NT2/D1 (cell line): ENCODE measurements around the gene PLEKHG5.

Source experiments
- DNase-seq: peaks from one replicate; pipeline ENCODE4 v3.0.0-alpha.2; 2011; ENCODE audit warnings: low read depth, low spot score
- H3K27me3 ChIP-seq: 2 replicates; pipeline ENCODE4 v1.6.0; 2011; ENCODE audit warnings: mild to moderate bottlenecking; ENCODE audit not compliant: insufficient read length, insufficient read depth
- H3K36me3 ChIP-seq: 2 replicates; pipeline ENCODE4 v1.6.1; 2011; ENCODE audit warnings: mild to moderate bottlenecking, low read length, mixed read lengths; ENCODE audit not compliant: insufficient read depth, insufficient read length
- H3K4me1 ChIP-seq: 2 replicates; pipeline ENCODE4 v1.5.1; 2011; ENCODE audit not compliant: insufficient read depth, insufficient read length
- H3K4me3 ChIP-seq: 2 replicates; pipeline ENCODE4 v1.5.1; 2011; ENCODE audit warnings: low read depth; ENCODE audit not compliant: insufficient read length
- H3K9ac ChIP-seq: 2 replicates; pipeline ENCODE4 v1.6.0; 2011; ENCODE audit warnings: low read depth; ENCODE audit not compliant: insufficient read length
- H3K9me3 ChIP-seq: 2 replicates; pipeline ENCODE4 v1.5.1; 2011; ENCODE audit warnings: mild to moderate bottlenecking, low read length; ENCODE audit not compliant: insufficient read depth
- SUZ12 ChIP-seq: IDR thresholded peaks from 2 replicates; pipeline ENCODE4 v1.6.1; 2011; ENCODE audit not compliant: insufficient read length, insufficient read depth; ENCODE audit errors: extremely low read depth
- YY1 ChIP-seq: IDR thresholded peaks from 2 replicates; pipeline ENCODE4 v1.6.1; 2011; ENCODE audit not compliant: insufficient read length, insufficient read depth
- ZNF274 ChIP-seq: IDR thresholded peaks from 2 replicates; pipeline ENCODE4 v1.6.1; 2011; ENCODE audit warnings: mild to moderate bottlenecking, low read depth, low read length

The PLEKHG5 gene

DNA sequence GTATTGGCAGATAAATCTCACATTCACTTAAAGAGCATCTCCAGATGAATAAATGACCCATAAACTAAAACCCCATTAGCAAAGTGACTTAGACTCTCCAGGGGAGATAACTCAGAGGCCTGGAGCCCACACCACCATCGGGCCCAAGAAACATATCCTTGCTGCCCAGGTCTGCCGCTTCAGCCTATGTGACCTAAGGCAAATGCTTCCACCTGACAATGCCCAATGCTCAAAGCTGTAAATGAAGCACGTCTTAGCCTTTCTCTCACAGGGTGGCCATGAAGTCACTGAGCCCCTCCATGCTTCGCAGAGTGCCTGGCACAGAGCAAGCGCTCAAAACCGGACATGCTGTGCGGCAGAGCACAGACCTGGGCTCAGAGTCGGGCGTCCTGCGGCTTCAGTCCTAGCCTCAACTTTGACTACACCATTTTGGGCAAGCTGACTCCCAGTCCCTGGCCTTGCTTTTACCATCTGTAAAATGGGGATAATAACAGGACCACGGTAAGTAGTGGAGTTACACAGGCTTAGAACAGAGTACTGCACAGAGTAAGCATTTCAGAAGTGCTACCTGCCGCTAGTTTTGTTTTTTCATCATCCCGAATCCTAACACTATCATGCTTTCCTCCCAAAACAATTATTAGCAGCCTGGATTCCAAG, 39.2 kb upstream of the PLEKHG5 start:
- TF ChIP-seq ZNF274 (no peak), YY1 (no peak), SUZ12 (no peak)
- Histone ChIP-seq H3K9ac (no peak overlapping the region), H3K4me3 (no peak overlapping the region), H3K36me3 (peaks cover 79% of the 10 kb centered on the region), H3K9me3 (no peaks in the 10 kb centered on the region), H3K4me1 (no peaks in the 10 kb centered on the region), H3K27me3 (no peaks in the 10 kb centered on the region)
- DNase-seq, result no peak

DNA sequence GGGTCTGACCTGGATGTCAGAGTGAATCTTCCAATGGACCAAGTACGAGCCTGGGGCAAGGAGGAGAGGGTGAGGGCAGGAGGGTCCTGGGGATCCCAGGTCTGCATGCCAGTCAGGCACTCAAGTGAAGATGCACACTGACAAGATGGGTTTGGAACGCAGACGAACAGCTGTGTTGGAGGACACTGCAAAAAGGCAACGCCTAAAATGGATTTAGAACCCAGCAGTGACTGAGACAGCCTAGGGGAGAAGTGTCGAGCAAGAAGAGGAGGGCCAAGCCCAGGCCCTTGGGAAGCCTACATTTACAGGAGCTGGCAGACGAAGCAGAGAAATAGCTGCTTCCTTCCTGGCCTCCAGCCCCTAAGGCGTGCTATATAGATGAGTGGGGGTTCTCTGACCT, 37.0 kb upstream of the PLEKHG5 start:
- no peak for DNase-seq
- Histone ChIP-seq H3K27me3 (no peaks in the 10 kb centered on the region), H3K4me1 (no peaks in the 10 kb centered on the region), H3K9me3 (no peaks in the 10 kb centered on the region), H3K4me3 (no peak overlapping the region), H3K36me3 (peaks cover 73% of the 10 kb centered on the region), H3K9ac (no peak overlapping the region)
- TF ChIP-seq ZNF274 (no peak), YY1 (no peak), SUZ12 (no peak)

DNA sequence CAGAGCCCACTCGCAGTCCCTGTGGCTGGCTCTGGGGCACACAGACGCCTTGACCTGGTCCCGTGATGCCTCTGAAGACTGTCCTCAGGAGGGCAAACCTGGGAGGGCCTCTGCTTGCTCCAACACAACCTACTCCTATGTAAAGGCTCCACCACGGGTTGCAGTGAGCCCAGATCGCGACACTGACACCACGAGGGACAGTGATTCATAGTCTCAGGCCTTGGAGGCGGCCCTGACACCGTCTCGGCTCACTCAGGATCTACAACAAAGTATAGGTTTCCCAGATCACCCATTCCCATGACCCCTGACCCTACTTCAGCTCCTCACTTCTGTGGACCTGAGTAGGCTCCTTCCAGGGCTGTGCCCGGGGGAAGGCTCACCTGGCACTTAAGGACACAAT, 34.8 kb upstream of the PLEKHG5 start:
- Histone ChIP-seq H3K9me3 (no peaks in the 10 kb centered on the region), H3K36me3 (peaks cover 56% of the 10 kb centered on the region), H3K9ac (no peak overlapping the region), H3K4me1 (peaks cover 2% of the 10 kb centered on the region), H3K27me3 (no peaks in the 10 kb centered on the region), H3K4me3 (no peak overlapping the region)
- no peak for TF ChIP-seq YY1
- TF ChIP-seq ZNF274, result no peak
- TF ChIP-seq SUZ12, result no peak
- no peak for DNase-seq

DNA sequence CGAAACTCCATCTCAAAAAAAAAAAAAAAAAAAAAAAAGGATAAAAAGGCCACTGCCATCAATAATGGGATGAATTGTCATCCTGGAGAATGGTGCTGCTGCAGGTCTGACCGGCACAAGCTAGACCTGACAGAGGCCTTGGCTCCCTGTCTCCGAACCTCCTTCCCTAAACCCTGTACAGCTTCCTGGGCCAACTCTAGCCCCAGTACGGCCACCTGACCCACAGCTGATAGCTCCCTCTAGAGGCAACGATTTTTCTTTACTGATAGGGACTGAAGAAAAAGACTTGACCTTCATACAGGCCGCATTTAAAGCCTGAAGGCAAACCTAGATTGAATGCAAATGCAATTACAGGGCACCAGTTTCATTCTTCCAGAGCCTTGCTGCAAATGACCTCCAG, 32.1 kb upstream of the PLEKHG5 start:
- TF ChIP-seq ZNF274, result no peak
- TF ChIP-seq SUZ12, result no peak
- no peak for TF ChIP-seq YY1
- H3K9me3 ChIP-seq, result no peaks in the 10 kb centered on the region
- no peak overlapping the region for H3K9ac ChIP-seq
- peaks cover 39% of the 10 kb centered on the region for H3K36me3 ChIP-seq
- H3K4me3 ChIP-seq, result no peak overlapping the region
- peak; percentile 40 for DNase-seq
- no peaks in the 10 kb centered on the region for H3K27me3 ChIP-seq
- peaks cover 5% of the 10 kb centered on the region for H3K4me1 ChIP-seq

DNA sequence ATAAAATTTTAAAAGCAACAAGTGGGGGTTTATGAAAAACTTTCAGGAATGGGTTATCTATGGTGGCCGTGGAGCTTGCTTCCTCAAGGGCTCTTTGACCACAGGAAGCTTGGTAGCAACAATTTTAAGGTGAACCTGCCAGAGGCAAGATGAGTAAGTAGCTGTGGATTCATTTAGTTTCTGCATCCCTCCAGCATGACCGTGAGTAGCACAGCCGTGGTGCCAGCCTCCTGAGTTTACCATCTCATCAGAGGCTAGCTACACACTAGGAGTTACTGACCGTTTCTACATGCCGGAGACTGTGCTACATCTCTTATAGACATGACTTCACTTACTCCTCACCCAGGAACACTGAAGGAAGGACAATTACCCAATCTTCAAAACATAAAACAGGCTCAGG, 30.1 kb upstream of the PLEKHG5 start:
- Histone ChIP-seq H3K27me3 (no peaks in the 10 kb centered on the region), H3K4me1 (peaks cover 5% of the 10 kb centered on the region), H3K36me3 (peaks cover 24% of the 10 kb centered on the region), H3K9ac (peak overlapping the region; percentile 8), H3K9me3 (no peaks in the 10 kb centered on the region), H3K4me3 (no peak overlapping the region)
- TF ChIP-seq ZNF274 (no peak), YY1 (no peak), SUZ12 (no peak)
- no peak for DNase-seq

DNA sequence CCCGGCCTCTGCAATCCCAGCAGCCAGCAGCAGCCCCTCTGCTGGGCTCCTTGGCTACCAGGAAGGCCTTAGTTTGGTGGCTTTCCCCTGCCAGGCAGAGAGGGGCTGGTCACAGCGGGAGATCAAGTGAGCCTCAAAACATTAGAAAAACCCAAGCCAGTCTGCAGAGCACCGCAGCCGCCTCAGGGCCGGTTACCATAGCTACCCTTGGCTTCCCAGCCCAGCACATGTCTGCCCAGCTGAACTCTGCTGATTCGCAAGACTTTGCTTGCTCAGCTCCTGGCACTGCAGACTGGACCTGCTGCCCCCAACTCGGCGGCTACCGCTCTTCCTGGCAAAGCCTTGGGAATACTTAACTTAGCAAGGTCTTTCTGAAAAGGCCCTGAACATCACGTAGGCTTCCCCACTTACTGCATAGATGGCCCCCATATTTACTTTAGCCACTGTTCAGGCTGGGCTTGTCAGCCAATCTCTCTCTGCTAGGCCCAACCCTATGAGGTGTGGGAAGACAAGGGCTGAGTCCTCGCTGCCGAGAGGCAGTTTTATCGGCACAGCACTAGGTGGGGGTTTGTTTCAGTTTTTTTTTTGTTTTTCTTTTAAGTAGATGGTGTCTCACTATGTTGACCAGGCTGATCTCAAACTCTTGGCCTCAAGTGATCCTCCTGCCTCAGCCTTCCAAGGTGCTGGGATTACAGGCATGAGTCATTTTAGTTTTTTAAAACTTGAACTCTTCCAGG, 28.6 kb upstream of the PLEKHG5 start:
- DNase-seq, result peak; percentile 89
- TF ChIP-seq YY1 (no peak), ZNF274 (no peak), SUZ12 (no peak)
- Histone ChIP-seq H3K4me3 (no peak overlapping the region), H3K4me1 (peaks cover 5% of the 10 kb centered on the region), H3K27me3 (no peaks in the 10 kb centered on the region), H3K36me3 (peaks cover 11% of the 10 kb centered on the region), H3K9ac (no peak overlapping the region), H3K9me3 (no peaks in the 10 kb centered on the region)

DNA sequence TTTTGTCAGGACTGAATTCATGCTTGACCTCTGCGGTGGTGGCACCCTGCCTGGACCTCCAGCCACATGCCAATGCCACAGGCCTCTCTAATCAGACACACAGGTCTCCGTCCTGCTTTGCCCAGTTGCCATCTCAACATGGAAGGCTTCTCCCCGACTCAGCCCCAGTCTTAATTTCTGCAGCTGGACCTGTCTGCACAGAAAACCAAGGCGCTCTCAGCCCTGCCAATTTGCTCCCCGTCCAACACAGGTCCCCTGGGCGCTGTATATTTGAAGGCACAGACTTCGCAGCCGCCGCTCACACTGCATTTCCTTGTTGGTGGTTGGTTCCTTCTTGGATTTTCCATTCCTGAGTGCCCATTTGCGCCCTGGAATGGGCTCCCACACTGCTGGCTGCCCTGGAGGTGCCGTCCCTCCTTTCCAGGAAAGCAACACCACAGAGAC, 28.0 kb upstream of the PLEKHG5 start:
- H3K9me3 ChIP-seq, result no peaks in the 10 kb centered on the region
- peaks cover 5% of the 10 kb centered on the region for H3K4me1 ChIP-seq
- TF ChIP-seq ZNF274, result no peak
- TF ChIP-seq SUZ12, result no peak
- no peak for TF ChIP-seq YY1
- no peak overlapping the region for H3K4me3 ChIP-seq
- DNase-seq, result no peak
- H3K27me3 ChIP-seq, result no peaks in the 10 kb centered on the region
- H3K9ac ChIP-seq, result peak overlapping the region; percentile 24
- H3K36me3 ChIP-seq, result peaks cover 10% of the 10 kb centered on the region
